HG03039 (cell line): ENCODE data around the gene SEPTIN6.
"Not testable (repeated sequence)": the region's sequence is repeated elsewhere in the genome, so short reads cannot be mapped to it uniquely, and the experiment has no call there.

Source experiments
- ATAC-seq: cut with Tn5 transposase; IDR thresholded peaks from one replicate; pipeline ENCODE4 v1.9.1; 2021; ENCODE audit warnings: mild to moderate bottlenecking, moderate library complexity; ENCODE audit not compliant: unreplicated experiment

SEPTIN6 gene

DNA sequence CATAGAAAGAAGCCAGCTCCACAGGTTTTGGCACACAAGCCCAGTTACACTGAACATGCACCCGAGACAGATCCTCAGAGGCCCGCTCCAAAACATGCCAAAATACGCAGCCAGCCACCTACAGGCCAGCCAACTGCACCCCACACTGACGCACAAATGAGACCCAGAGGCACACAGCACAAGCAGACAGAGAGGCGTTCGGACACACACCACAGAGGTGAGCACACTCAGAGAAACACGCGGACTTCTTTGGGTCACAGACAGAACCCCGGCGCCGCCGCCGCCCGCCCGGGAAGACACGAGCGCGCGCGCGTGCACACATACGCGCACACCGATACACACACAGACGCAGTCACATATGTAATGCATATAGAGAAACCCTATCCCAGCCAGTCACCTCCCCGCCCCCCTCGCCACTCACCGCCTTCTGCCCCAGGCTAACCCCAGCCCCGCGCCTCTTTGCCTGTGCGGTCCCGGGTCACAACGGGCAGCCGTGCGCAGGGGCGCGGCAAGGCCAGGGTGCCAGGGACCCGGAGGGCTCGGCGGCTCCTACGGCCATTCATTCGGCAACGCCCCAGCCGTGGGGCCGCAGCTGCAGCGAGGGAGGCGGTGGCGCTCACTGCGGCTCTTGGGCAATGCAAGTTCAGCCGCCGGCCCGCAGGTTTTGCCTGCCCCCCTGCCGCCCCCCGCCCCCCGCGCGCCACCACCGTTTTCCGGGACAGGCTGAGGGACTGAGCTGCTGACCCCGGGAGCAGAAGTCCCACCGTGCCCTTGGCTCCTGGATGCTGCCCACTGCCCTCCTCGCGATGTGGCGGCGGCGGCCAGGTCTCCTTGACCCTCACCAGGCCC lies 553 bp downstream of the SEPTIN6 start:
- peak; percentile 8 for ATAC-seq

DNA sequence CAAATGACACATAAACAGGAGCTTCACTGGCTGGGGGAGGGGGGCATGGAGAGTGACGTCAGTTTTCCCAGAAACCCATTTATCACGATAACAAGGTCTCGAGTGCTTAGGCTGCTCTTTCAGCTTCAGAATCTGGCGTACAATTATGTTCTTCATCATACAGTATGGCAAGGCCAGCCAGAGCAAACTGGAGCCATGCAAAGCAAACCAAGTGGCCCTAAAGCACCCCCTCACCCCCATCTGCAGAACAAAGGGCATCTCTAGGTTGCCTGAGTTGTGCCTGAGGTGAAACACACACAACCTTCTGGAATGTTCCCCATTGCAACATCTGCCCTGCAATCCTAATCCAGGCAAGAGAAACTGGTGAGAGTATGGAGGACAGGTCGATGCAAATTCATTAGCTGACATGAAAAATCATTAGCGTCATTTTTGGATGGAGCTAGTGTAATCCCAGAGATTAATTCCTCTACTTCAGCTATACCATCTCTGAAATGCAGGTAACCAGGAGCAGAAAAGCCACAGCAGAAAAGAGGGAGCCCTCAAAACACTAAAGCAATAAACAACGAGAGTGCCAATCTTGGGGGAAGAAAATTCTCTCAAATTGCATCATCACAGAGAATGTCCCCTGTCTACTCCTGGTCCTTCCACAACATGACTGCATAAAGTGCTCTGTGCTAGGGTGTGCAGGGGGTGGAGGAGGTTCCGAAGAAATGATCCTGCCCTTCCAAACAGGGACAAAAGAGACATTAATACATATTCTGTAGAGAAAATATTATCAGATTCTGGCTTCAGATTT lies 1.8 kb downstream of the SEPTIN6 start:
- no peak for ATAC-seq

DNA sequence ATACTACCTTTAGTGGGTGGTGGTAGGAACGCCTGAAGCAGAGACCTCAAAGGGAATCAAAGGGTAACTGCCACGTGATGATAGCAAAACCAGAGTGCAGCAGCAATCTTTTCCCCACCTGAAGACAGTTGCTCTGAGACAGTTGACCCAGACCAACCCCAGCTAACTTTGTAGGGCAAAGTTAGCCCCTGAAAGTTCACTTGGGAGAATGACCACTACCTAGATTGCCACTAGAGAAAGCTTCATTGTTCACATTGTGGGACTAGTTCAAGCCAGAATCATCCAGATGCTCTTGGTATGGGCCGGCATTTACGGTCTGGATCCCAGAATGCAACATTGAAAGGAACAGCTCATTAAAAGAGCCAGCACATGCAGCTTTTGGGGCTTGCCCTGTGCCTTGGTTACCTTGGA lies 4.1 kb downstream of the SEPTIN6 start:
- no peak for ATAC-seq

DNA sequence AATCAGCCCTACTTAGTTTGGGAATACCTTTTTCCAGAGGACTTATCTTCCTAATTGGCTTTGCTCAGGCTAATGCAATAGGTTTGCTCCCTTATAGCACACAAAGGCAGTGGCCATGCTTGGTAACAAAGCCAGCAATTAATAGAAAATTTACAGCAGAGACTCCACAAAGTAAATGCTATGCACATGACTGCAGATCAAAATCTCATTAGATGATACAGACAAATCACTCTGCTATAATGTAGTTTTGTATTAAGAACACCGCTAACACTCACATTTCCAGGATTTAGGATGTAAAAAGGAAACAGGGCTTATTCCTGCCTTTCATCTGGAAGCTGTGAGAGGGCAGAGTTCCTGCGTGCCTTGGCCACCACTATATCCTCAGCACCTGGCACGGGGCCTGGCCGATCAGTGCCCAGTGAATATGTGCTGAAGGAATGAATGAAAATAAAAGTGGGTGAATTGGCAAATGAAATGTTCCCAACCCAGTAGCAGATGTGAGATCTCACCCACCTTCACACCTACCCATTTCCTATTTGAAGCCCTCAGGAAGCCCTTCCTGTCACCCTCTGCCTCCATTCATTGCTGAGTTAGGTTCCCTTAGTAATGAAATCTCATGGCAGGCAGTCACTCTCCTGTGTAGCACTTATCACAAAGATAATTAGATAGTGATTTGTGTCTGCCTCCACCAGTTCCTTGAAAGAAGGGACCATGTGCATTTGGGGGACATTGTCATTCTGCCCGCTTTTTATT lies 5.1 kb downstream of the SEPTIN6 start:
- no peak for ATAC-seq

DNA sequence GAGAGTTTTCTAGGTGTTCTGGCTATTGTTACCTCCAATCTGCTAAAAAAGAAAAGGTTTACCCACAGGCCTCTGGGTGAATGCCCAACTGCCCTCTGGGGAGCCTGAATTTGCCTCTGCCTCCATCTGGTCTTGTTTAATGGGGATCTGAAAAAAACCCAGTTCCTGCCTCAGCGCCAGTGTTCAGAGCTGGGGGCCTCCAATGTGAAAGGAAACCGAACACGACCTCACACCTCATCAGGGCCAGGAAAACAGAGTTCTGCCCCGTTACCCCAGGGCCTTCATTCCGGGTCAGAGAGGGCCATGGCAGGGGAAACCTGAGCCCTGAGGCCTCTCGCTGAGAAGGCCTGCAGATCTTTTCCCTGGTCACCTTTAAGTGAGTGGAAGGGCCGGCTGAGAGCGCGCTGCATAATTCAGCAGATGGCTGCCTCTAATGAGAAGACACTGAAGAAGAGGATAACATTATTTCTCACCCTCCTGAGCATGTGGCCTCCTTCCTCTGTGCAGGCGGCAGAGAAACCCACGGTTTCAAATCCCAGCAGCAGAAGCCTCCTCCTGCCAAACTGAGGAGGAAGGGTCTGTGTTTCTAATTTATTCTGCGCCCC lies 6.8 kb downstream of the SEPTIN6 start:
- ATAC-seq: no peak

DNA sequence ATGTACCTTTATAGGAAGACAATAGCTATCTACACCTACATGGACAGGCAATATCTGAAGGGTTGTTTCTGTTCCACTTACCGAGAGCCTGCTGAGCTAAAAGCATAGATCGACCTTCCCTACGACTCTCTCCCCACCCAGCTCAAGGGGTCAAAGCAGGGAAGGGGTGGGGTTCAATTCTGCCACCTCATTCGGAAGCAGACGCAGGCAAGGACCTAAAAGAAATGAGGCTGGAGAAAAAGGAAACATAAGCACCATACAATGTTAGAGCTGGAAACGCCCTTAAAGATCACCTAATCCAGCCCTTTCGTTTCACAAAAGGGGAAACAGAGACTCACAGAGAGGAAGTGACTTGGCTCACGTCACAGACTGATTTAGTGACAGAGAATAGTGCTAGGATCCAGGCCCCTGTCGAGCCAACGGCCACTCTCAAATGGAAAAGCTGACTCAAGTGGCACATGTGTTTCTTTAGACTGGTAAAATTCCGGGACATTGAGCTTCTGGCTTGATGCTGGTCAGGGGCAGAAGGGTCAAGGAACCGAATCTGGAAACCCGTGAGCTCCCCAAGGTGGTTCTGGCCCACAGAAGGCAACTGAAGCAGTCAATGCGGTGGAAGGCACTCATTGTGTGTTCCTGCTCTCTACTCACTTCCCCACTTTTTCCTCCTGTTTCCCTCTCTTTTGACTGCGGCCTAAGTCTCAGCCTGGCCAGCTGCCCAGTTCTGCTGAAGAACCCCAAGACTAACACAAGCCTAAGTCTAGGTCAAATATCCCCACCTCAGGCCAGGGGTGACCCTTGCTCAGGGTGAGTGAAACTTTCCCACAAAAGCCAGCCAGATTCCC lies 7.5 kb downstream of the SEPTIN6 start:
- peak; percentile 43 for ATAC-seq

DNA sequence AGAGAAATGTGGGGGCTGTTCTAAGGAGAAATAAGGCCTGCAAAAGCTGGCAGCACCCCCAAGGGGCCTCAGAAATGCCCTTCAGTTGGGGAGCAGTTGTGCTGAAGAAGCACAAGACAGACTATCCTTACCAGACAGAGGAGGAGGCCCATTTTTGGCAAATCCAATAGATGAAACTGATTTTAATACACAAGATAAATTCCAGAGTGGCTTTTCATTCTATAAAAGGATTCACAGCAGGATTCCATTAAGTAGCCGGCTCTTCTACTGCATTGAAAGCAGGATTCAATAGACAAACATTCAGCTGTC lies 8.1 kb downstream of the SEPTIN6 start:
- ATAC-seq: no peak

DNA sequence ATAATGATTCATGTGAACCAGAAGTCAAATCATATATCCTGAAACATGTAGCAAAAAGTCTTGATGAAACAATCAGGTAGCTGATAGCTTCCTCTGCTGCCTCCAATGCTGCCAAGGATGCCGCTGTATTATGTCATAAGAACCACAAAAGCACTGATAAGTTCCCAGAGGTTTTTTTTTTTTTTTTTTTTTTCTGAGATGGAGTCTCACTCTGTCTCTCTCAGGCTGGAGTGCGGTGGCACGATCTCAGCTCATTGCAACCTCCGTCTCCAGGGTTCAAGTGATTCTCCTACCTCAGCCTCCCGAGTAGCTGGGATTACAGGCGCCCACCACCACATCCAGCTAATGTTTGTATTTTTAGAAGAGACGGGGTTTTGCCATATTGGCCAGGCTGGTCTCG lies 8.7 kb downstream of the SEPTIN6 start:
- ATAC-seq: not testable (repeated sequence)

DNA sequence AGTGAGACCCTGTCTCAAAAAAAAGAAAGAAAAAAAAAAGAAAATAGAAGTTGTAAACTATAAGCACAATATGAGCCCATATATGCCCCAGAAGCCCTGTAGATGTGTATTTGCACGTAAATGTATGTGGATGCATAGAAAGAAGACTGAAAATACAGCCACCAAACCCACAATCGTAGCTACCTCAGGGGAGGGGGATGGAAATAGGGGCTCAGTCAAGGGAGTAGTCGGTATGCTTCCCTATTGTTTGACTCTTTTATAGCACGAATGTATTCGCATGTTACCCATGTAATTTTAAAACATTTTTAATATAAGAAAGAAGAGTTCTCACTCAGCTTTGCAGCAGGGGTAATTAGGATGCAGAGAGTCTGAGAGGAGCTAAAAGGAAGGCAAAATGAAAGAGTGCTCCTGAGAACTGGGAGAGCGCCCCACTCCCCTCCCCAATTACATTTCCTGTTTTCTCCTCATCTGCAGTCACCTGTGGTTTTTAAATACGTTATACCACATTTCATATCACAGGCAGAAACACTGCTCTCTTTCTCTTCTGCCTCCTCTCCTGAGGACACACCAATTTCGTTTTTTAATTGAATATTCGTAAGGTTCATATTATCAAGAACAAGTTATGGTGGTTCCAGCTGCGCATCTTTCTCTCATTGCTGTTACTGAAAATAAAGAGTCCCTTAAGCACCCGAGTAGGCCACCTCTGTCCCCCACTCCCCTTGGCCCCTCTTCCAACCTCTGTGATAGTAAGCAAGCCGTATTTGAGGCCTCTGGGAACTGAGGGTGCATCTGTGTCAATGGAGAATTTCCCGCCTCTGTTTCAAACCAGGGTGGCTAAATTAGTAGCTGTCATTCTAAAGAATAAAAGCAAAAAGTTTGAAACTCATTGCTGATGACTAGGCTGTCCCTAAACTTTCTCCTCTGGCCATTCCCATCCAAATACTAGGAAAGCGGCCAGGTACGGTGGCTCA lies 10.7 kb downstream of the SEPTIN6 start:
- ATAC-seq: no peak

DNA sequence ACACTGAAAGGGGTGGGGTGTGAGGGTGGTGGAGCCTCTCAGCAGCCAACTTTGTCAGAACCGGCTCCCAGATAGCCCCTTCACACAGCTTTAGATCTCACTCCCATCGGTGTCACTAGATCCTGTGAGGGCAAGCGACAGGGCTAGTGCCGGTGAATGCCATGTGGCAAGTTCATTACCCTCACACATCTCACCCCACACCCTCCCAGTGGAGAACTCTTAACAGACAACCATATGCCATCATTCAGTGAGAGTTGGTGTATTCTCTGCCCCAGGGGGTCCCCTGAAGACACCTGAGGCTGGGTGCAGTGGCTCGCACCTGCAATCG lies 15.3 kb downstream of the SEPTIN6 start:
- ATAC-seq: no peak

DNA sequence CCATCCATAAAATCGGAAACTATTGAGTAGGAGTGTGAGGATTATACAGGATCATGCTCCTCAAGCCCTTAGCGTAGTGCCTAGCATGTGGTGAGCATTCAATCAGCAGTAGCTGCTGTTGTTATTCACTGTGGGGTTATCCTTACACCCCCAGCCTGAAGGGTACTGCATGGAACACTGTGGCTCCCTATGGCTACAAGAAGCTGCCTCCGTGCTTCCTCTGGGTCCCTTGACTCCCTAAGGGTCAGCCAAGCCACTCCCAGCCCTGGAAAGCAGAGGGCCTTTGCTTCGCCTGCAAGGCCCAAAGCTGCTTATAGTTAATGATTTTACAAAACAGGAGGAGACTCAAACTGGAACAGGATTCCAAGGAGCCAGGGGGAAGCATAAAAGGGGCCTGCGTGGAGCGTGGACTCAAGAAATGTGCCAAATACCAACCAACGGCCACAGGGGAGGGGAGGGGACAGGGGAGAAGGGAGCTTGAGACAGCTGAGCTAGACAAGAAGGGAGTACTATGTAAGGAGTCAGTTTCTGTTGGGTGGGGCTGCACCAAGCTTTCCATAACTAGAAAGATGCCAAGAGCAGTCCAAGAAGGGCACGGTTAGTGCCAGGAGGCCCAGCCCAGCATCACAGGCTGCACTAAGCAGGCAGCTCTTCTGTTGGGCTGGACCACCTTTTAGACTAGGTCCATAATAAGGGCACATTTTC lies 15.9 kb downstream of the SEPTIN6 start:
- ATAC-seq: no peak

DNA sequence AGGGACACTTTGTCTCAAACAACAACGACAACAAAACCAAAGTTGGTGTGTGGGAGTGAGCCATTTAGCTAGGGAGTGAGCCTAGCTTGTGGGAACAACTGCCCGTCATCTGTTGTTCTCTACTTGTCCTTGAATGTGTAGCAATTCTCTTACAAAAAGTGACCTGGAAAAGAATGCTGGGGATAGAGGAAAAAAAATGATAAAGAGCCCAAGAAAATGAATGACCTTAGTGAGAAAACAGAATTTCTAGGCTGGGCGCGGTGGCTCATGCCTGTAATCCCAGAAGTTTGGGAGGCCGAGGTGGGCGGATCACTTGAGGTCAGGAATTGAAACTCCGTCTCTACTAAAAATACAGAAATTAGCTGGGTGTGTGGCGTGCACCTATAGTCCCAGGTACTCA lies 19.6 kb downstream of the SEPTIN6 start:
- ATAC-seq: no peak

DNA sequence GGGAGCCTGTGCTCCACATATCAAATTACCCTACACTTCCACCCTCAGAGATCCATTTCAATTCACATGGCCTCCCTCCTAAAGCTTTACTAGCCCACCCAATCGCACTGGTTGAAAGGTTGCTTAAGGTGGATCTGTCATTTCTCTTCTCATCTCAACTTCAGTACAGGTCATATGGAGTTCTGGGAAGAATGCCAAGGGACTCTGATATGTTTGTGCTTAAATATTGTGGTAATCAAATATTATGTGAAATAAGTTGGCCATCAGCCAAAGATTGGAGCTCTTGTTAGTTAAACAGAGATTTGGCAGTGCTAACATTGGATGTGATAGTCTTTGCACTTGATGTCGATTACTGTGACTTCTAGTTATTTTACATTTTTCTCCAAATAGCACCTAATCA lies 20.5 kb downstream of the SEPTIN6 start:
- ATAC-seq: no peak

DNA sequence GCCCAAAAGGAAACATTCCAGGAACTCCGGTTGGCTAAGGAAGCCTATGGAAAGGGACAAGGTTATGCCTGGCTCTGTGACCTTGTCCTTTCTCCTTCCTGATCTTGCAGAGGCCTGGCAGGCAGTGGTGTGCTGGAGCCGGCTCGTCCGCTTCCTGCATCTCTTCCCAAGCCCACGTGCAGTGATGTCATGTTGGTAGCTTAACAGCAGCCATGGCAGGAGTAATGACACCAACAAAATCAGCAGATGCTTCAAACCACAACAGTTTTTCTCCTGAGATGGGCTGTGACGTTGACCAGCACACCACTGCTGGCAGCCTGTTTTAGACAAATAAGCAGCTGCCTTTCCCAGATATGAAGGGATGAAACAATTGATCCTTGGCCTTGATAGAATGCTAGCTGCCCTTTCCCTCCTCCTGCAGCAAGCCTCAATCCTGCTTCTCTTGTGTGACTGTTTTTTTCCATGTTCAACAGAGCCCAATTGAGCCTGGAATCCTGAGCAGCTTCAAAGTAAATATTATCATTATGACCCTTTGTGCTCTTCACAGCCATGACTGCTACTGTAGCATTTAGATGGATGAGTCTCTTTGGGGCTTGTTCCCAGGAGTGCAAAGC lies 23.4 kb downstream of the SEPTIN6 start:
- no peak for ATAC-seq

DNA sequence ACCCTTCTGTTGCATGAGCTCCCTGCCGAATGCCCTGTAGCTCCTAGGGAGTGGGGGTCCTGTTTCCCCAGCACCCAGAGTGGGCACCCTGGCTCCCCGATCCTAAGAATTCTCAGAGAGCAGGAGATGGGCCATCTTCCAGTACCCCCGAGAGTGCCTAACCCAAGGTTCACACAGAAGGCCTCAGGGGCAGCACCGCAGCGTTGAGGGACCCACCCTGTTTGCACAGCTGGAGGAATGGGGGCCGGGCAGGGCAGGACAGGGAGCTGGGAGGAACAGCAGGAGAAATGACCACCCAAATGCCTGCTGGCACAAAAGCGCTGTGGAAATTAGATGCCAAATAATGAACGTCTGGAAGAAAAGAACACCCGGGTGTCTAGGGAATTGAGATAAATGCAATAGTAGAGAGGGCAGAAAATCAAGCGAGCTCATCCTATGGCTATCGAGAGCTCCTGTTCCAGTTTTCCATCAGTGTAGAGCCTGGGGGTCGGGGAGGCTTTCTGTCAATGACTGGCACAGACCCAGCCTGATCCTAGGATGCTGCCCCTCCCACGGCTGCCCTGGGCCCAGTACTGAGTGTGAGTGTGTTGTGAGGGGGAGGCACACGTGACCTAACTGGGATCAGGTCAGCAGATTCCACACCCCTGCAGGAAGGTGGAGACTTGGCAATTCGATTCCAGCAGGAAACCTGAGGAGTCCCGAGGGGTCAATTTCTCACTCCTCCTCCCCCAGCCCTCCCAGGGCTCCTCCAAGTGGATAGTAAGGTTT lies 25.7 kb downstream of the SEPTIN6 start:
- no peak for ATAC-seq

DNA sequence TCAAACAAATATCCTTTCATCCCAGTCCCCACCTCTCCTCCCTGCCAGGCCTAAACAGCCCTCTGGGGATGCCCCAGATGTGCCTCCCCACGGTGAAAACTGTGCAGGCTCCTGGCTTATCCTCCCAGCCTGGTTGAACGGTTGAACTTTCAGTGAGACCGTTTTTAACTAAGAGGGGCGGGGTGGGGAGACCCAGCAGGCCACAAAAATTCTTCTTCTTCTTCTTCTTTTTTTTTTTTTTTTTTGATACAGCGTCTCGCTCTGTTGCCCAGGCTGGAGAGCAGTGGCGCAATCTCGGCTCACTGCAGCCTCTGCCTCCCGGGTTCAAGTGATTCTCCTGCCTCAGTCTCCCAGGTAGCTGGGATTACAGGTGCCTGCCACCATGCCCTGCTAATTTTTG lies 28.1 kb downstream of the SEPTIN6 start:
- ATAC-seq: not testable (repeated sequence)

DNA sequence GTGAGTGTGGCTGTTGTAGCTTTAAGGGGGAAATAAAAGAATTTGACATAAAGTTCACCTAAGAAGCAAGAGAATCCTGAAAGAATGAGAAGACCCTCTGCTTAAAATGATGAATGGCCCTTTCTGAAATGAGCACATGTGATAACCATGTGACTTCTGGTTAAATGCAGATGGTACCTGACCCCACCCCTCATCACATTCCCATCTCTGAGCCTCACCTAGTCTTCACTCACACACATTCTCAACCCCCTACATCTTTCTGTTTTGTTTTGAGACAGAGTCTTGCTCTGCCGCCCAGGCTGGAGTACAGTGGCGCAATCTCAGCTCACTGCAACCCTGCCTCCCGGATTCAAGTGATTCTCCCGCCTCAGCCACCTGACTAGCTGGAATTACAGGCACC lies 31.5 kb downstream of the SEPTIN6 start:
- no peak for ATAC-seq

DNA sequence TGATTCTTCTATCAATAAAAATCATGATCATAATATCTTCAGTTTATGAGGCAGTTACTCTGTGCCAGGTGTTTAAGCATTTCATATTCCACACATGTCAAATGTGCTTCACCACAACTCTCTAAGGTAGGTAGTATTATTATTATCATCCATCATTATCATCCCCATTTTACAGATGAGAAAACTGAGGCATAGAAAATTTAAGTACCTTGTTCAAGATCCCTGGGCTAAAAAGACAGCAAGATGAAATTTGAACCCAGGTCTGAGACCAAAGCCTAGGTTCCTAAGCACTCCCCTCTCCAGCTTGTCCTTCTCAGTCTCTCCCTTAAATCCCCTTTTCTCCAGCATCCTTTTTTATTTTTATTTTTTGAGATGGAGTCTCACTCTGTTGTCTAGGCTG lies 33.4 kb downstream of the SEPTIN6 start:
- ATAC-seq: no peak
